Measurements from ENCODE around the gene AOC1. TPM values are rescaled to one million over a fixed set of nuclear protein-coding genes. Genes with fewer than 3 reads are reported as not detected.

The AOC1 gene
- total RNA-seq, 1 donor from 2014 or later = not detected

GRCh38 chr7:150835702-150836280 lies 16.5 kb upstream of the AOC1 start:
- DNase-seq = no peak

- no peak for DNase-seq
Observed at GRCh38 chr7:150838965-150839650, 13.2 kb upstream of the AOC1 start.

GRCh38 chr7:150842018-150842417 lies 10.3 kb upstream of the AOC1 start:
- no peak for DNase-seq

- DNase-seq = no peak
Observed at GRCh38 chr7:150842716-150843115, 9.6 kb upstream of the AOC1 start.

- peak; percentile 77 for DNase-seq
Observed at GRCh38 chr7:150845421-150845861, 6.9 kb upstream of the AOC1 start.

- no peak for DNase-seq
Observed at GRCh38 chr7:150846291-150847115, 5.8 kb upstream of the AOC1 start.

GRCh38 chr7:150847536-150847935 lies 4.8 kb upstream of the AOC1 start:
- DNase-seq = no peak

GRCh38 chr7:150848111-150848510 lies 4.2 kb upstream of the AOC1 start:
- DNase-seq = no peak

GRCh38 chr7:150848561-150849115 lies 3.7 kb upstream of the AOC1 start:
- no peak for DNase-seq

GRCh38 chr7:150849204-150849775 lies 3.0 kb upstream of the AOC1 start:
- DNase-seq = no peak

- DNase-seq = no peak
Observed at GRCh38 chr7:150850273-150850672, 2.0 kb upstream of the AOC1 start.

GRCh38 chr7:150851492-150852370 lies 586 bp upstream of the AOC1 start:
- no peak for DNase-seq

- DNase-seq = no peak
Observed at GRCh38 chr7:150854066-150855000, 2.0 kb downstream of the AOC1 start.

GRCh38 chr7:150855046-150855445 lies 2.7 kb downstream of the AOC1 start:
- no peak for DNase-seq

- no peak for DNase-seq
Observed at GRCh38 chr7:150855476-150856302, 3.4 kb downstream of the AOC1 start.

GRCh38 chr7:150856303-150857275 lies 4.3 kb downstream of the AOC1 start:
- DNase-seq = no peak

GRCh38 chr7:150857276-150858055 lies 5.1 kb downstream of the AOC1 start:
- no peak for DNase-seq
